Uterus (tissue), 4 donors: ENCODE results near the gene CDH22. TPM values are rescaled to one million over a fixed set of nuclear protein-coding genes. Genes with fewer than 3 reads are reported as not detected.

Experiments used
- DNase-seq, 2 donors: peaks; one replicate each; pipeline ENCODE4 v3.0.0-alpha.2; 2019 to 2020
- H3K27ac ChIP-seq, 2 donors: fragments of 200-600 bp; sonication (generic); 1 replicate in 1 of 2; 2 replicates in 1 of 2; pipeline ENCODE4 v1.5.1; 2016 to 2018
- H3K27me3 ChIP-seq, 2 donors: fragments of 200-600 bp; sonication (generic); one replicate each; pipeline ENCODE4 v1.5.1; 2018 to 2019; ENCODE audit warnings: control low read depth in 1 of 2
- H3K36me3 ChIP-seq, 2 donors: fragments of 200-600 bp; sonication (generic); one replicate each; pipeline ENCODE4 v1.5.1; 2019; ENCODE audit warnings: control low read depth in 1 of 2
- H3K4me1 ChIP-seq, 2 donors: fragments of 200-600 bp; sonication (generic); one replicate each; pipeline ENCODE4 v1.5.1; 2018 to 2019; ENCODE audit warnings: control low read depth in 1 of 2
- H3K4me3 ChIP-seq, 2 donors: fragments of 200-600 bp; sonication (generic); 1 replicate in 1 of 2; 2 replicates in 1 of 2; pipeline ENCODE4 v1.5.1; 2018 to 2019; ENCODE audit warnings: mild to moderate bottlenecking in 1 of 2
- H3K9me3 ChIP-seq, 2 donors: fragments of 200-600 bp; sonication (generic); one replicate each; pipeline ENCODE4 v1.5.1; 2019; ENCODE audit warnings: control low read depth in 1 of 2
- CTCF ChIP-seq, 4 experiments: fragments of 200-600 bp in 2 of 4; fragments of 450-650 bp in 2 of 4; sonication (generic) in 2 of 4; IDR thresholded peaks; one replicate each; pipeline ENCODE4 v1.5.1; 2016 to 2019; ENCODE audit warnings: antibody characterized with exemption in 4 of 4, mild to moderate bottlenecking in 2 of 4, moderate library complexity in 1 of 4
- POLR2A ChIP-seq, 2 donors: fragments of 450-650 bp; IDR thresholded peaks; one replicate each; pipeline ENCODE4 v1.6.1; 2016; ENCODE audit warnings: antibody characterized with exemption in 2 of 2, mild to moderate bottlenecking in 1 of 2, moderate library complexity in 1 of 2
- intact Hi-C: fragments of 100-400 bp; cut with DNase I; formaldehyde crosslinking; loops from one replicate; pipeline ENCODE4 v1.15.1; 2023; ENCODE audit warnings: low total_unique reads
- total RNA-seq, 4 donors: library from RNA; depleted of rRNA in 3 of 4; stranded (reverse); fragments of >200 nt in 3 of 4; gene quantifications; one replicate each; pipeline versions ENCODE4 v1.1.0 to v1.2.4, GENCODE V29; 2014 to 2023
- donor health status: DM: yes; HTN: yes; CAD: no.

The CDH22 gene
- total RNA-seq, 4 donors from 2014 or later, result 0.48 to 0.49 TPM; not detected in 2

DNA sequence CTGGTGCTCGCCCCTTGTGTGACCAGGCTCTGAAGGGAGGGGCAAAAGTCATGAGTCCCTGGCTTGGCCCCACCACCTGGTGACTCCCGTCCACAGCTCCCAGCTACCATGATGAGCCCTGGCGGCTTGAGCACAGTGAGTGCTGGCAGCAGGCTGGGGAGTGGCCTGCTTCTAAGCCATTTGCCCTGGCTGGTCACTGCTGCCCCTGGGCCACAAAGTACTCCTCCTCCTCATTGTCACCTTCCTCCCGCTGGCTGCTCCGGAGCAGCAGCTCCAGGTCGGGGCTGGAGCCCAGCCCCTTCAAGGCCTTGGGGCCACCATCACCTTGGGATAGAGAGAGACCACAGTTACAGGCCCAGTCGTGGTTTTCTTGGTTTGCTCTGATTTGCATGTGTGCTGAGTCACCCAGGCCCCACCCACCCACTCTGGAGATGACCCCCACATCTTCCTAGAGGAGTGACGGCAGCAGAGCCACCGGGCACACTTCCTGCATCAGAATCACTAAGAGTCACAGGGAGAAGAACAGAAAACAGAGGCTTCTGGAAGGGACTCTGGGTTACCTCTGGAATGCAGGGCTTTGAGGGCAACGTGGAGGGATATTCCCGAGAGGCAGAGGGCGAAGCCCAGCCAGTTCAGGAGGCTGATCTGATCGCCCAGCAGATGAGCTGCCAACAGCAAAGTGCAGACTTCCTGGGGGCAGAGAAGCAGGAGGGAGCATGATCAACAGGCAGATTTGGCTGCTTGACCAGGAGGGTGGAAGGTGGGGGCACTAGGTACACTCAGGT lies 42.1 kb upstream of the CDH22 start:
- no peaks in the 10 kb centered on the region for H3K36me3 ChIP-seq
- intact Hi-C loops, result no loop called here
- no peaks in the 10 kb centered on the region for H3K4me1 ChIP-seq
- H3K27me3 ChIP-seq, result no peaks in the 10 kb centered on the region
- no peak for TF ChIP-seq CTCF (IDR thresholded peaks at IDR 0.05)
- H3K27ac ChIP-seq, result no peak overlapping the region
- H3K9me3 ChIP-seq, result no peaks in the 10 kb centered on the region
- no peak for DNase-seq
- H3K4me3 ChIP-seq, result no peak overlapping the region

GRCh38 chr20:46349742-46350056 lies 41.4 kb upstream of the CDH22 start:
- H3K27ac ChIP-seq, result no peak overlapping the region
- H3K9me3 ChIP-seq, result no peaks in the 10 kb centered on the region
- intact Hi-C loops, result no loop called here

DNA sequence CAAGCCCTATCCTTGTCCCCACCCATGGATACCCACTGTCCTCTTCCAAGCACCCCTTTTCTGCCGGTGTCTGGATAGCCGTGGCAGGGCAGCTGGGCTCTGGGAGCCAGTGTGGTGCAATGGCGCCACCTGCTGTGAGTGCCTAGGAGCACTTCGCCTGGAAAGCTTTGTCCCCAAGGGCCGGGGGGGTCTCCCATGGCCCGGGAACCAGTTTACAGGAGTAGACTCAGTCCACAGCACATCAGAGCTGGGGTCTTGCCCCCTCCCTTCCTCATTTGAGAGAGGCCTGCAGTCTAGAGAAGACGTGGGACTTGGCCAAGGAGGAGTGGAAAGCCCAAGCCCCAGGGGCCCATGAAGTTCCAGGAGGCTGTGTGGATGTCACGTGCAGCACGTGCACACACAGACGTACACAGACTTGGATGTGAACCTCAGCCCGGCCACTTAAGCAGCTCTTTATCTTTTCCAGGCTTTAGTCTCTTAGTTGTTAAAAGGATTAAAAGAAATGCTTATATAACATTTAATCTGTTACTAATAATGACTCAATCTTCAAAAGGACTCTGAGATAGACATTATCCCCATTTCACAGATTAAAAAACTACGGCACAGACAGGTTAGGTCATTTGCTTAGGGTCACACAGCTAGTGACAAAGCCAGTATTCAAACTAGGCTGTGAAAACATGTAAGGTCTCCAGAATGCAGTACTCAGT lies 40.9 kb upstream of the CDH22 start:
- intact Hi-C loops, result no loop called here
- Histone ChIP-seq H3K4me3 (no peak overlapping the region), H3K36me3 (no peaks in the 10 kb centered on the region), H3K9me3 (no peaks in the 10 kb centered on the region), H3K4me1 (no peaks in the 10 kb centered on the region), H3K27me3 (no peaks in the 10 kb centered on the region), H3K27ac (no peak overlapping the region)
- DNase-seq, result peak in 1 of 2 donors; percentile 52
- TF ChIP-seq CTCF (IDR thresholded peaks at IDR 0.05) (peak; percentile 25 to 54 (median 50)), POLR2A (IDR thresholded peaks at IDR 0.05) (no peak)

More at GRCh38 chr20:46349742-46350056, 41.4 kb upstream of the CDH22 start:
- no peak overlapping the region for H3K4me3 ChIP-seq
- no peaks in the 10 kb centered on the region for H3K4me1 ChIP-seq
- TF ChIP-seq CTCF (IDR thresholded peaks at IDR 0.05) (no peak), POLR2A (IDR thresholded peaks at IDR 0.05) (no peak)
- H3K36me3 ChIP-seq, result no peaks in the 10 kb centered on the region
- no peak for DNase-seq
- H3K27me3 ChIP-seq, result no peaks in the 10 kb centered on the region

- TF ChIP-seq POLR2A (IDR thresholded peaks at IDR 0.05) (no peak), CTCF (IDR thresholded peaks at IDR 0.05) (no peak)
- DNase-seq, result peak in 1 of 2 donors; percentile 41
- no peaks in the 10 kb centered on the region for H3K9me3 ChIP-seq
- H3K4me3 ChIP-seq, result no peak overlapping the region
- intact Hi-C loops, result no loop called here
- H3K4me1 ChIP-seq, result no peaks in the 10 kb centered on the region
- no peak overlapping the region for H3K27ac ChIP-seq
- no peaks in the 10 kb centered on the region for H3K36me3 ChIP-seq
- no peaks in the 10 kb centered on the region for H3K27me3 ChIP-seq
Observed at GRCh38 chr20:46347841-46348803, 39.8 kb upstream of the CDH22 start.
